ENCODE measurements around the gene DAZAP2. TPM values are rescaled to one million over a fixed set of nuclear protein-coding genes. Genes with fewer than 3 reads are reported as not detected.
A peak's percentile ranks its signal among the peaks of the same experiment; 100 is the strongest.

Gene DAZAP2
- total and polyA plus RNA-seq, 9 of the 15 experiments (the other 6 are each of a cell fraction or from before 2014, with no cell fraction given), result 116 to 668 (median 227) TPM

DNA sequence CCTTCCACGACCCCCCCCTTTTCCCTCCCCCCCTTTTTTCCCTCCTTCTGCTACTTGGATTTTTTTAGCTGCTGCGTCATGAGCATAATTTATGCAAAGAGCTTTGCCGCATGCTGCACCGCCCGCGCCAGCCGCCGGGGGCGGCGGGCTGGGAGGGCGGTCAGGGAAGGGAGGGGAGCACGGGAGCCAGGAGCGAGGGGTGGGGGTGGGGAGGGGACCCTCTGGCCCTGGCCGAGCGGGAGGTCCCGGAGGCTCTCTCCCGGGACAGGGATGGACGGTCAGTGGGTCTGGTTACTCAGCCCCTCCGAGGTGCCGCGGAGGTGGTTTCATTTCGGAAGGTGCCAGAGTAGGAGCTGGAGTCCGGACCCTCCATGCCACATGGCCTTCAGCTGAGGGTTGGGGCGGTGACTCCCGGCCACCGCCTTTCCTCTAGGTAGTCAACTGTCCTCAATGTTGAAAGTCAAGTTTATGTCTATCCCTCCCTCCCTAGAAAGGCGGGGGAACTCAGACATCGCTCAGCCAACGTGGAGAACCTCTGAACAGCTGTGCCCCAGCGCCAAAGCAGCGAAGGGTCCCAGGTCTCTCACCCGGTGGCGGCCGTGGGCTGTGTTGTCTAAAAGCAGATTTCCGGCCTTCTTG lies 20.5 kb upstream of the DAZAP2 start, which contains the start of gene POU6F1 (continued):
- TF ChIP-seq, protein P1, sequence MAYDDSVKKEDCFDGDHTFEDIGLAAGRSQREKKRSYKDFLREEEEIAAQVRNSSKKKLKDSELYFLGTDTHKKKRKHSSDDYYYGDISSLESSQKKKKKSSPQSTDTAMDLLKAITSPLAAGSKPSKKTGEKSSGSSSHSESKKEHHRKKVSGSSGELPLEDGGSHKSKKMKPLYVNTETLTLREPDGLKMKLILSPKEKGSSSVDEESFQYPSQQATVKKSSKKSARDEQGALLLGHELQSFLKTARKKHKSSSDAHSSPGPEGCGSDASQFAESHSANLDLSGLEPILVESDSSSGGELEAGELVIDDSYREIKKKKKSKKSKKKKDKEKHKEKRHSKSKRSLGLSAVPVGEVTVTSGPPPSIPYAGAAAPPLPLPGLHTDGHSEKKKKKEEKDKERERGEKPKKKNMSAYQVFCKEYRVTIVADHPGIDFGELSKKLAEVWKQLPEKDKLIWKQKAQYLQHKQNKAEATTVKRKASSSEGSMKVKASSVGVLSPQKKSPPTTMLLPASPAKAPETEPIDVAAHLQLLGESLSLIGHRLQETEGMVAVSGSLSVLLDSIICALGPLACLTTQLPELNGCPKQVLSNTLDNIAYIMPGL (CRISPR knock-in tag; IDR thresholded peaks at IDR 0.05), result 0 out of 2 replicates have a peak, but pooled peaks have one; percentile 25
- TF ChIP-seq YY1 (IDR thresholded peaks at IDR 0.05; ENCODE audit: borderline replicate concordance in 1 of 3, control insufficient read depth in 1 of 3, extremely low read depth in 1 of 3, insufficient read depth in 3 of 3, insufficient read length in 1 of 3, insufficient replicate concordance in 2 of 3, low read depth in 1 of 3, low read length in 2 of 3), result peak in 1 of 3 experiments; percentile 4
- TF ChIP-seq, protein P2, sequence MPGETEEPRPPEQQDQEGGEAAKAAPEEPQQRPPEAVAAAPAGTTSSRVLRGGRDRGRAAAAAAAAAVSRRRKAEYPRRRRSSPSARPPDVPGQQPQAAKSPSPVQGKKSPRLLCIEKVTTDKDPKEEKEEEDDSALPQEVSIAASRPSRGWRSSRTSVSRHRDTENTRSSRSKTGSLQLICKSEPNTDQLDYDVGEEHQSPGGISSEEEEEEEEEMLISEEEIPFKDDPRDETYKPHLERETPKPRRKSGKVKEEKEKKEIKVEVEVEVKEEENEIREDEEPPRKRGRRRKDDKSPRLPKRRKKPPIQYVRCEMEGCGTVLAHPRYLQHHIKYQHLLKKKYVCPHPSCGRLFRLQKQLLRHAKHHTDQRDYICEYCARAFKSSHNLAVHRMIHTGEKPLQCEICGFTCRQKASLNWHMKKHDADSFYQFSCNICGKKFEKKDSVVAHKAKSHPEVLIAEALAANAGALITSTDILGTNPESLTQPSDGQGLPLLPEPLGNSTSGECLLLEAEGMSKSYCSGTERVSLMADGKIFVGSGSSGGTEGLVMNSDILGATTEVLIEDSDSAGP (CRISPR knock-in tag; IDR thresholded peaks at IDR 0.05), result no peak
- TF ChIP-seq MYC (IDR thresholded peaks at IDR 0.05; ENCODE audit: low read depth, low read length), result peak; percentile 91
- TF ChIP-seq MYC (CRISPR knock-in tag; IDR thresholded peaks at IDR 0.05; ENCODE audit: borderline replicate concordance, low read depth), result peak; percentile 42; the same call in 1 of the 2 replicates
- TF ChIP-seq, protein P3, sequence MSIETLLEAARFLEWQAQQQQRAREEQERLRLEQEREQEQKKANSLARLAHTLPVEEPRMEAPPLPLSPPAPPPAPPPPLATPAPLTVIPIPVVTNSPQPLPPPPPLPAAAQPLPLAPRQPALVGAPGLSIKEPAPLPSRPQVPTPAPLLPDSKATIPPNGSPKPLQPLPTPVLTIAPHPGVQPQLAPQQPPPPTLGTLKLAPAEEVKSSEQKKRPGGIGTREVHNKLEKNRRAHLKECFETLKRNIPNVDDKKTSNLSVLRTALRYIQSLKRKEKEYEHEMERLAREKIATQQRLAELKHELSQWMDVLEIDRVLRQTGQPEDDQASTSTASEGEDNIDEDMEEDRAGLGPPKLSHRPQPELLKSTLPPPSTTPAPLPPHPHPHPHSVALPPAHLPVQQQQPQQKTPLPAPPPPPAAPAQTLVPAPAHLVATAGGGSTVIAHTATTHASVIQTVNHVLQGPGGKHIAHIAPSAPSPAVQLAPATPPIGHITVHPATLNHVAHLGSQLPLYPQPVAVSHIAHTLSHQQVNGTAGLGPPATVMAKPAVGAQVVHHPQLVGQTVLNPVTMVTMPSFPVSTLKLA (conservative IDR thresholded peaks at IDR 0.05), result peak; percentile 69 to 74; a peak in 3 of 4 replicates
- TF ChIP-seq, protein P4, sequence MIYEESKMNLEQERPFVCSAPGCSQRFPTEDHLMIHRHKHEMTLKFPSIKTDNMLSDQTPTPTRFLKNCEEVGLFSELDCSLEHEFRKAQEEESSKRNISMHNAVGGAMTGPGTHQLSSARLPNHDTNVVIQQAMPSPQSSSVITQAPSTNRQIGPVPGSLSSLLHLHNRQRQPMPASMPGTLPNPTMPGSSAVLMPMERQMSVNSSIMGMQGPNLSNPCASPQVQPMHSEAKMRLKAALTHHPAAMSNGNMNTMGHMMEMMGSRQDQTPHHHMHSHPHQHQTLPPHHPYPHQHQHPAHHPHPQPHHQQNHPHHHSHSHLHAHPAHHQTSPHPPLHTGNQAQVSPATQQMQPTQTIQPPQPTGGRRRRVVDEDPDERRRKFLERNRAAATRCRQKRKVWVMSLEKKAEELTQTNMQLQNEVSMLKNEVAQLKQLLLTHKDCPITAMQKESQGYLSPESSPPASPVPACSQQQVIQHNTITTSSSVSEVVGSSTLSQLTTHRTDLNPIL (CRISPR knock-in tag; IDR thresholded peaks at IDR 0.05), result no peak
- TF ChIP-seq STAT5B (CRISPR knock-in tag; IDR thresholded peaks at IDR 0.05), result no peak
- no peak; the same call in 1 of the 2 replicates for TF ChIP-seq ZNF316 (IDR thresholded peaks at IDR 0.05)

Measured in K562 (cell line).